DOHH2 (cell line): ENCODE results near the gene DNAH3.

Source experiments
- H3F3A ChIP-seq: fragments of 200-600 bp; sonication (generic), shearing (Covaris generic); 2 replicates; pipeline ENCODE4 v1.6.0; 2016; ENCODE audit warnings: antibody characterized with exemption, mild to moderate bottlenecking; ENCODE audit not compliant: control insufficient read depth, insufficient read depth
- H3K27ac ChIP-seq: fragments of 200-600 bp; sonication (generic); 2 replicates; pipeline ENCODE4 v1.5.1; 2014; ENCODE audit warnings: low read depth, mild to moderate bottlenecking, low read length, moderate library complexity
- H3K27me3 ChIP-seq: fragments of 200-600 bp; sonication (generic); 2 replicates; pipeline ENCODE4 v1.6.1; 2014; ENCODE audit warnings: mild to moderate bottlenecking, low read length, mixed read lengths; ENCODE audit not compliant: control insufficient read depth
- H3K36me3 ChIP-seq: fragments of 200-600 bp; sonication (generic); 2 replicates; pipeline ENCODE4 v1.6.1; 2014; ENCODE audit warnings: mild to moderate bottlenecking, low read length, moderate library complexity, mixed read lengths; ENCODE audit not compliant: control insufficient read depth
- H3K4me1 ChIP-seq: fragments of 200-600 bp; sonication (generic); 2 replicates; pipeline ENCODE4 v1.6.1; 2014; ENCODE audit warnings: mild to moderate bottlenecking, low read length, mixed read lengths; ENCODE audit not compliant: control insufficient read depth
- H3K4me2 ChIP-seq: fragments of 200-600 bp; sonication (generic); 2 replicates; pipeline ENCODE4 v1.6.0; 2014; ENCODE audit warnings: mild to moderate bottlenecking, low read length, moderate library complexity
- H3K4me3 ChIP-seq: fragments of 200-600 bp; sonication (generic); 2 replicates; pipeline ENCODE4 v1.5.1; 2014; ENCODE audit warnings: mild to moderate bottlenecking, low read length, mixed read lengths
- H3K79me2 ChIP-seq: fragments of 200-600 bp; sonication (generic); 2 replicates; pipeline ENCODE4 v1.6.1; 2014; ENCODE audit warnings: mild to moderate bottlenecking, low read length, mixed read lengths; ENCODE audit not compliant: control insufficient read depth
- H3K9me2 ChIP-seq: fragments of 200-600 bp; sonication (generic); replicated peaks from 2 replicates; pipeline ENCODE4 v1.6.1; 2014; ENCODE audit warnings: mild to moderate bottlenecking, low read length, mixed read lengths; ENCODE audit not compliant: control insufficient read depth
- H3K9me3 ChIP-seq: fragments of 200-600 bp; sonication (generic); 2 replicates; pipeline ENCODE4 v1.6.1; 2014; ENCODE audit warnings: antibody characterized with exemption, low read length, mixed read lengths; ENCODE audit not compliant: control insufficient read depth, insufficient read depth
- H4K20me1 ChIP-seq: fragments of 200-600 bp; sonication (generic); 2 replicates; pipeline ENCODE4 v1.6.0; 2014; ENCODE audit warnings: low read depth, mild to moderate bottlenecking, antibody characterized with exemption, low read length, moderate library complexity; ENCODE audit not compliant: control insufficient read depth, insufficient read depth
- EZH2phosphoT487 ChIP-seq: fragments of 200-600 bp; sonication (generic); IDR thresholded peaks from 2 replicates; pipeline ENCODE4 v1.6.1; 2017; ENCODE audit warnings: borderline replicate concordance, mild to moderate bottlenecking, antibody characterized with exemption, low read length, moderate library complexity, mixed read lengths
- TF ChIP-seq, protein P1 (sequence below): fragments of 200-600 bp; sonication (generic); IDR thresholded peaks from one replicate; pipeline ENCODE4 v1.5.1; 2014; ENCODE audit warnings: antibody characterized with exemption, mild to moderate bottlenecking, low read depth, low read length; ENCODE audit not compliant: poor library complexity, severe bottlenecking

Gene DNAH3

DNA sequence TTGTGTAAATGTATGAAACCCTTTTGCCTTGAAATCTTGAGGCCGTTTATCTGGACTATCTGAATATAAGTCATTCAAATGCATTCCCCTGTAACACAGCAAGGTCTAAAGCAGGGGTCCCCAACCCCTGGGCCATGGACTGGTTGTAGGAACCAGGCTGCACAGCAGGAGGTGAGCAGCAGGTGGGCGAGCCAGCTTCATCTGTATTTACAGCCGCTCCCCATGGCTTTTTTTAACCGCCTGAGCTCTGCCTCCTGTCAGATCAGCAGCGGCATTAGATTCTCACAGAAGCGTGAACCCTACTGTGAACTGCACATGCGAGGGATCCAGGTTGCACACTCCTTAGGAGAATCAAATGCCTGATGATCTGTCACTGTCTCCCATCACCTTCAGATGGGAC lies 24.1 kb downstream of the DNAH3 start:
- no peaks in the 10 kb centered on the region for H3K9me2 ChIP-seq
- no peaks in the 10 kb centered on the region for H4K20me1 ChIP-seq
- H3K4me2 ChIP-seq, result no peak overlapping the region
- H3K4me1 ChIP-seq, result no peaks in the 10 kb centered on the region
- no peaks in the 10 kb centered on the region for H3K27me3 ChIP-seq
- H3K36me3 ChIP-seq, result no peaks in the 10 kb centered on the region
- H3K27ac ChIP-seq, result no peak overlapping the region
- no peaks in the 10 kb centered on the region for H3K9me3 ChIP-seq
- H3F3A ChIP-seq, result no peaks in the 10 kb centered on the region
- H3K79me2 ChIP-seq, result no peaks in the 10 kb centered on the region
- H3K4me3 ChIP-seq, result no peak overlapping the region
- TF ChIP-seq, protein P1, sequence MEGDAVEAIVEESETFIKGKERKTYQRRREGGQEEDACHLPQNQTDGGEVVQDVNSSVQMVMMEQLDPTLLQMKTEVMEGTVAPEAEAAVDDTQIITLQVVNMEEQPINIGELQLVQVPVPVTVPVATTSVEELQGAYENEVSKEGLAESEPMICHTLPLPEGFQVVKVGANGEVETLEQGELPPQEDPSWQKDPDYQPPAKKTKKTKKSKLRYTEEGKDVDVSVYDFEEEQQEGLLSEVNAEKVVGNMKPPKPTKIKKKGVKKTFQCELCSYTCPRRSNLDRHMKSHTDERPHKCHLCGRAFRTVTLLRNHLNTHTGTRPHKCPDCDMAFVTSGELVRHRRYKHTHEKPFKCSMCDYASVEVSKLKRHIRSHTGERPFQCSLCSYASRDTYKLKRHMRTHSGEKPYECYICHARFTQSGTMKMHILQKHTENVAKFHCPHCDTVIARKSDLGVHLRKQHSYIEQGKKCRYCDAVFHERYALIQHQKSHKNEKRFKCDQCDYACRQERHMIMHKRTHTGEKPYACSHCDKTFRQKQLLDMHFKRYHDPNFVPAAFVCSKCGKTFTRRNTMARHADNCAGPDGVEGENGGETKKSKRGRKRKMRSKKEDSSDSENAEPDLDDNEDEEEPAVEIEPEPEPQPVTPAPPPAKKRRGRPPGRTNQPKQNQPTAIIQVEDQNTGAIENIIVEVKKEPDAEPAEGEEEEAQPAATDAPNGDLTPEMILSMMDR, result no peak
- TF ChIP-seq EZH2phosphoT487, result no peak

- TF ChIP-seq, protein P1, result no peak
- TF ChIP-seq EZH2phosphoT487, result no peak
- H3K4me1 ChIP-seq, result no peaks in the 10 kb centered on the region
These were observed 25.5 kb downstream of the DNAH3 start for GRCh38 chr16:21125191-21125590.

GRCh38 chr16:21120976-21121520 lies 29.6 kb downstream of the DNAH3 start:
- no peak overlapping the region for H3K27ac ChIP-seq
- peaks cover under 1% of the 10 kb centered on the region; the same call in 1 of the 2 replicates for H3K9me3 ChIP-seq
- no peaks in the 10 kb centered on the region for H3K9me2 ChIP-seq
- TF ChIP-seq EZH2phosphoT487, result no peak
- TF ChIP-seq, protein P1, result no peak
- H3K4me2 ChIP-seq, result no peak overlapping the region
- H4K20me1 ChIP-seq, result no peaks in the 10 kb centered on the region
- 0 out of 2 replicates have a peak, but pooled peaks cover 3% of the 10 kb centered on the region for H3F3A ChIP-seq
- H3K36me3 ChIP-seq, result peaks cover 10% of the 10 kb centered on the region
- H3K4me3 ChIP-seq, result no peak overlapping the region
- H3K79me2 ChIP-seq, result peaks cover 17% of the 10 kb centered on the region
- H3K4me1 ChIP-seq, result peaks cover 13% of the 10 kb centered on the region
- H3K27me3 ChIP-seq, result no peaks in the 10 kb centered on the region

More at GRCh38 chr16:21125191-21125590, 25.5 kb downstream of the DNAH3 start:
- Histone ChIP-seq H3K9me2 (no peaks in the 10 kb centered on the region), H3K4me2 (no peak overlapping the region), H3K27ac (no peak overlapping the region), H3K9me3 (no peaks in the 10 kb centered on the region), H3K36me3 (peaks cover 3% of the 10 kb centered on the region; the same call in 1 of the 2 replicates), H4K20me1 (no peaks in the 10 kb centered on the region), H3K79me2 (no peaks in the 10 kb centered on the region), H3K27me3 (no peaks in the 10 kb centered on the region), H3K4me3 (no peak overlapping the region), H3F3A (no peaks in the 10 kb centered on the region)
